HL-60/S4 treated with phorbol 12-myristate 13-acetate at 8.2 ng/mL for 4 days and 3 days (cell line): ENCODE measurements around the gene CCDC60.

Source experiments
- in situ Hi-C: fragments of 300-500 bp; cut with MboI; formaldehyde crosslinking; loops from 2 replicates; pipeline ENCODE4 v1.15.0; 2022; ENCODE audit warnings: low sequenced_read_pairs

CCDC60 gene

DNA sequence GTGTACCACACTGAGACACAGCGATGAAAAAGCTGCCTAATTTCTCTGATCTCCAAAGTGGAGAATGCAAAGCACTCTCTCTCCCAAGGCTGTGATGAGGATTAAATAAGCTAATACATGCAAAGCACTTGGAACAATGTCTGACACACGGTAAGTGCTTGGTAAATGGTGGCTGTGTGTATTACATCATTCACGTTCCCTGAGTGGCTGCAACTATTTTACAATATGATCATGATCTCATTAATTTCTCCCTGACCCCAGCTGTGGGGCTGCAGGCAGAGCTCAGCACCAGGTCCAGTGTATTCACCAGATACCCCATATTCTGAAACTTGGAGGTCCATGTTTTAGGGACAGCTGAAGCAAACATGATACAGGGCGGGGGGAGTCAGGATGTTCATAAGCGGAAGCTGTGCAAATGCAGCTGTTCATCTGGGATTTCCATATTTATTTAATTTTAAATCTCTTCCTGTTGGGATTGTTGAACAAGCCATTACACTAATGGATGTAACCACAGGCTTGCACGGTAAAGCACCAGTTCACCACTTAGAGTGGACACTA, 106.4 kb downstream of the CCDC60 start:
- in situ Hi-C loops = no loop called here

- in situ Hi-C loops = no loop called here
These were observed 110.0 kb downstream of the CCDC60 start for GRCh38 chr12:119444462-119445044.

DNA sequence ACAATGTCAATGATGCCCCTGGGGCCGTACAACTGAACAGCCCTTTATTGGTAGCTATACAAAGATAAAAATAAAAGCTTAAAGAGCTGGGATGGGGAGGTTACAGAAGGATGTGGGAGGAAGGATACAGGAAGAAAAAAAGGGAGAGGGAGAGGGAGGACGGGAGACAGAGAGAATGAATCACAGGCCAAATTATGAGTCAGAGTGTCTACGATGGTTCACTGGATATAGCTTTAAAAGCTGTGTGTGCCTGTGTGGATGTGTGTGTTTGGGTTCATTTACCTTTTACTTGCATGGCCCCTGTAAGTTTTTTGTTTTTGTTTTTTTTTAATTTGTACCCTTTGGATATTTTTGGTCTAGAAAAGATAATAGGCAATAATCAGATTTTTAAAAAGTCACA, 111.9 kb downstream of the CCDC60 start:
- in situ Hi-C loops = no loop called here

DNA sequence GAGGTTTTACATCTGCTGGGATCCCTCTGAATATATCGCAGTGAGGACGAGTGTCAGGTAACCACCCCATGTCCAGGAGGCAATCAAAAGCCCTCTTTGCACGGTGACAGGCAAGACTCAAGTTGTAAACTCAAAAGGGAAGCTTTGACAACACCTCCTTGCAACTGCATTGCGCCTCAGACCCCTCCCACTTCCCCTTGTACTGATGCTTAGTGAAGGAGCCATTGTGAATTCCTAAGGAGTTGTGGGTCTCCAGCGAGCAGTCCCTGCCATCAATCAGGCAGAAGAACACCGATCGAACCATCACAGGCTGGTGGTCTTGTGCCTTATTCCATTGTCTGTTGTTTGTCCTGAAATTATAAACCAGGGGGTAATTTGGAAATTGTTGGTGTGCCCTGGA, 112.6 kb downstream of the CCDC60 start:
- in situ Hi-C loops = no loop called here

DNA sequence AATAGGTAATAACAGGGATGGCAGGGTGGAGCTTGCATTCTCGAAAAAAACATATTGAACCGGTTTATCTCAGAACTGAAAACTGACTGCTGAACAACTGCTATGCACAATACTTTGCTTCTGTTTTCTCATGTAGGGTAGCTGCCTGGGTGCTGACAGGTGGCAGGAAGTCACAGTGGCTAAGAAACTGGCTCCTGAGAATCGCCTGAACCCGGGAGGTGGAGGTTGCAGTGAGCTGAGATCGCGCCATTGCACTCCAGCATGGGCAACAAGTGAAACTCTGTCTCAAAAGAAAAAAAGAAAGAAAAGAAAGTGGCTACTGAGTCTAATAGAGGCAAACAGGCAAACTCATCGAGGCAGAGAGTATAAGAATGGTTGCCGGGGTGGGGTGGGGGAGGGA, 113.1 kb downstream of the CCDC60 start:
- in situ Hi-C loops = no loop called here

DNA sequence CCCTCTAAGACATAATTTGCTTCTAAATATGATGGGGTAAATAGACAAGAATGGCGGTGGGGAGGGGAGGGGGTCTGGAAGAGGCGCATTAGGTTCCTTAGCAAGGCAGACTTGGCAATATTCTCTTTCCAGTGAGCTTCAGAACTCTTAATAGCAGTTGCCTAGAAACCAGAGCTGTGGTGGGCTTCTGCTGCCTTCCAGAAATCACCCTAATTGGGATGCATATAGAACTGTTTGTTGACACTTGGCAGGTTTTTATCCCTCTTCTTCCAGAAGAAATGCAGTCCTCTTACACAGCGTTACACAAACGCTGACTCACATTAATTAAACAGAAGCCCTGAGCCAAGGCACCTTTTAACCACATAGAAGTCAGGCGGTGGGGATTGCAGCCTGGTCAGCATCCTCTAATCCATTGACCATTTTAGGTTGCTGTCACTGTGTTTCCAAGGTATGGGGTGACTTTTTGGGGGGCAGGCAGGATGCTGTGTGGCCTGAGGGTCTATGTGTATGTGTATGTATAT, 114.1 kb downstream of the CCDC60 start:
- in situ Hi-C loops = no loop called here

- in situ Hi-C loops = no loop called here
These were observed 116.2 kb downstream of the CCDC60 start for GRCh38 chr12:119450771-119451170.

DNA sequence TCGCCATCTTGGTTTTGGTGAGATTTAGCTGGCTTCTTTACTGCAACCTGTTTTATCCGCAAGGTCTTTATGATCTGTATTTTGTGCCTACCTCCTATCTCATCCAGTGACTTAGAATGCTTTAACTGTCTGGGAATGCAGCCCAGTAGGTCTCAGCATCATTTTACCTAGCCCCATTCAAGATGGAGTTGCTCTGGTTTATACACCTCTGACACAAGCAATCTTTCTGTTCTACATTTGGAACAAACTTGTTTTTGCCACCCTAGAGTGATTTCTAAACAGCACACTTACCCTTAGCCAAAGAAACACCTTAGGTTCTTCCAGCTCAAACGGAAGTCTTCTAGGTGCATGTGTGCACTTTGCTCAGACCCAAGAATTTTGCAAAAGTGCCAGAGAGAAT, 122.3 kb downstream of the CCDC60 start:
- in situ Hi-C loops = no loop called here

DNA sequence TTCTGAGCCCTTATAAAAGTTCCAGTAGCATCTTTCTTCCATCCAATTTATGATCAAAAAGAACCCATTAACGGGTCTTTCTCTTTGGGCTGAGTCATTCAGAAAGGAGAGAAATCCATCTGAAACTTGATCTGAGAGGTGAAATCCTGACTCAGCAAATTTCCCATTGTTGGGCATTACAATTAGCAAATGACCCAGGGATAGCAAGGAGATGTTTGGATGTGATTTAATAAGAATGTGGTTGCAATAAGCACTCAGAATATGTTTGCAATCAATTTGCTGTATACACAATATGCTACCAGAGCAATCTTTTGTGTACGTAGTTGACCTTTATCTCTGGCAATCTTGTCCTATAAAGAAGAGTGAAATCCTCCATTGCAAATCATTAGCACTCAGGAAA, 122.7 kb downstream of the CCDC60 start:
- in situ Hi-C loops = no loop called here

DNA sequence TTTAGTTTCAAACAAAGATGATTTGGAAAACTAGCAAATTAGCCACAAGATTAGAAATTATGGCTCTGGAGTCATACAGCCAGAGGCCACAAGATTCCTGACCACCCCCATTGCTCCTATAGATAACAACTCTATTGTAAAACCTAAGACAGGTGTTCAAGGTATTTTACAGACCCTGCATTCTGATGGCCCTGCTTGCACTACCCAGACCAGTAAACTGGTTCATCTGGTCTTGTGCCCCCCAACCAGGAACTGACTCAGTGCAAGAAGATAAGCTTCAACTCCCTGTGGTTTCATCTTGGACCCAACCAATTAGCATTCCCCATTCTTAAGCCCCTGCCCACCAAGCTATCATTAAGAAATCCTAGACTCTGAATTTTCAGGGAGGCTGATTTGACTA, 125.0 kb downstream of the CCDC60 start:
- in situ Hi-C loops = no loop called here

- in situ Hi-C loops = no loop called here
These were observed 126.3 kb downstream of the CCDC60 start for GRCh38 chr12:119460876-119461275.

- in situ Hi-C loops = no loop called here
These were observed 127.2 kb downstream of the CCDC60 start for GRCh38 chr12:119461636-119462214.

DNA sequence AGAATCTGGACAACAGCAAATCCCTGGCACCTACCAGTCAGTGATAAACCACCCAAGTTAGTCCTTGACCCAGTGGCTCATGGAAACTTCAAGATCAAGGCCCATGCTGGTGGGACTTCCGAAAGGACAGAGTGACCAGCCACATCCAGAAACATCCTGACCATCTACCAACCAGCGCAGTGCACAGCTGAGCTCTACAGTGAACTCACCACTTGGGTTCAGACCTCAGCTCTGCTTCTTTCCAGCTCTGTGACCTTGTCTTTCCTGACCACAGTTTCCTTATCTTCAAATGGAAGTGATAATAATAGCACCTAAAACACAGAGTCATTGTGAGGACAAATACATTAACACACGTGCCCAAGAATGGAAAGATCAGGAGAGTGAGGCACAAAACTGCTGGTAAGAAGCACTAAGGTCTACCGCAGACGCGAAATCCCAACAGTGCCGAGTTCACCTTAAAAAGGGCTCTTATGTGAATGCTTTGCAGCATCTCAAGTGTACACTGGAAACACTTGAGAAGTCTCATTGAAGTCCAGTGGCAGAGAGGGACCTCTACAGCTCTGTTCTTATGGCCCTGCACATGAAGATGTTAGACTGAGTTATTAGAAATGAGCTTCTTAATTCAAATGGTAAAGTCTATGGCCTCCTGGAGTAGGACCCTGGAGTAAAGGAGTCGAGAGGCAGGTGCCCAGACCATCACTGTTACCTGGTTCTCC, 128.8 kb downstream of the CCDC60 start:
- in situ Hi-C loops = no loop called here

- in situ Hi-C loops = no loop called here
These were observed 133.8 kb downstream of the CCDC60 start for GRCh38 chr12:119468296-119468695.

GRCh38 chr12:119475650-119476049, 141.1 kb downstream of the CCDC60 start:
- in situ Hi-C loops = no loop called here

DNA sequence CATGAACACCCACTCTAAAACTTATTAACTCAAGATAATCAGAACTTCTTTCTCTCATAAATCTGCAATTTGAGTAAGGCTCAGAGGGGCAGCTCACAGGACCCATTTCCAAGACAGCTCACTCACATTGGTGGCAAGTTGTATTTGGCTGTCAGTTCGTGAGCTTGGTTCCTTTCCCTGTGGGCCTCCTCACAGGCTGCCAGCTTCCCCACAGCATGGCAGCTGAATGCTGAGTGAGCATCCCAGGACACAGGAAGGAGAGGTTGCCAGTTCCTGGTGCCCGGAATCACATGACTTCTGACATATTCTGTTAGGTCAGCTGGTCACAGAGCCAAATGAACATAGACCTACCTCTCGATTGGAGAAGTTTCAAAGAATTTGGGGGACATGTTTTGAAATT, 142.4 kb downstream of the CCDC60 start:
- in situ Hi-C loops = no loop called here

- in situ Hi-C loops = no loop called here
These were observed 144.6 kb downstream of the CCDC60 start for GRCh38 chr12:119479121-119479561.

DNA sequence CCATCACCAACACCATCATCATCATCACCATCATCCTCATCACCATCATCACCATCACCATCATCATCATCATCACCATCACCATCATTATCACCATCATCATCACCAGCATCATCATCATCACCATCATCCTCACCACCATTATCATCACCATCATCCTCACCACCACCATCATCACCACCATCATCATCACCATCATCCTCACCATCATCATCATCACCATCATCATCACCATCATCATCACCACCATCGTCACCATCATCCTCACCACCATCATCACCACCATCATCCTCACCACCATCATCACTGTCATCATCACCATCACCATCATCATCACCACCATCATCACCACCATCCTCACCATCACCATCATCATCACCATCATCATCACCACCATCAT, 146.0 kb downstream of the CCDC60 start:
- in situ Hi-C loops = no loop called here

DNA sequence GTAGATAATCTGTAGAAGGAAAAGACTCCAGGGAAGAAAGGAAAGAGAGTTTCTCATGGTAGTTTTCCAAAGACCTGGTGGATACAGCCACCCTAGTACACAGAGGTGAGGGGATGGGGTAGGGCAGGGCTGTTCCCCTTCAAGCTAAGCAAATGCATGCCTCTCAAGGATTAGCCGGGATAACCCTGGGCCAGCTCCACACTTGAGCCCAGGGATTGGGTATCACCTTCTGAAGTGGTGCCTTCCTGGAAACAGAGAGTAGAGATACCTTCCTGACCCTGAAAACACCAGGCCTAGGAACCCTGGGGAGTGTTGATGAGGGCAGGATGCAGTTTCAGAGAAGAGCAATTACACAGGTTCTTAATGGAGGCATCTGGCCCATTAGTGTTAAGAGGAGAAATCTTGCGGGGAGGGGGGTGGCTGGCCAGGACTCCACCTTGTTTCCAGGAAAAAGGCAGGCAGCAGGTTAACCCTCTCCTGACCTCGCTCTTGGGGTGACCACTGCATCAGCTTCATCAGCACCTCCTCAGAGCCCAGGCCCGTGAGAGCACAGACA, 152.1 kb downstream of the CCDC60 start:
- in situ Hi-C loops = no loop called here

DNA sequence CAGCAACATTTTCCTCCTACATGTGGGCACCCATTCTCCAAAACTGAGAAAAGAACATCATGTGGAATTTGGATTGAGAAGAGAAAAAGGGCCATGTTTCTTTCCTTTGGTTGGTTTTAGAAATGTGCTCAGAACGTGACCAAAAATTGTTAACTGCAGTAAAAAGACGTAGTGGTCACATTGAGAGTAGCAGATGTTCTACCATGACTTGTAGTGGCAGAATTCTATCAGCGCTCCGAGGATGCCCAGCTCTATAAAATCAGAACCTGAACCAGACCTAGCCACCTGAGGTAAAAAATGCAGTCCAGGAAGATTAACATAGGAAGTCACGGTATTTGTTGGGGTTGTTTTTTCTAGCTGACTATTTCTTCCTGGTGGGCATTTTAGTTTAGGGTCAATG, 157.3 kb downstream of the CCDC60 start:
- in situ Hi-C loops = no loop called here

- in situ Hi-C loops = no loop called here
These were observed 165.7 kb downstream of the CCDC60 start for GRCh38 chr12:119500209-119500608.

DNA sequence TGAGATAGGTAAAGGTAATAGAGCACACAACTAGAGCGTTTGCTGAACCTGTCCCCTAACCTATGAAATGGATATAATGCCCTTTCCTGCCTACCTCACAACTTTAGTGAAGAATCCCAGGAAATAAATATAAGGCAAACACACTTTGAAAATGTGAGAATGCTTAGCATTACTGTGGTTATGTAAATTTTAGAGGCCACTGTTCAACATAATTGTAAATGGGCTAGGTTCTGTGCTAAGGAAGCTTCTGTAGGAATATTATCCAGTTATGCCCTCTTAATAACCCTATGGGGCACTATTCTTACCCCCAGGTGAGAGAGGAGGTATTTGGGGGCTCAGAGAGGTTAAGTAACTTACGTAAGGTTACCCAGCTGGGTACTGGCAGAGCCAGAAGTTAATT, 166.5 kb downstream of the CCDC60 start:
- in situ Hi-C loops = no loop called here
